Islet of Langerhans (tissue), 1 donor: Measurements from ENCODE around the gene LRRC34.

Experiments used
- FAIRE-seq: peaks from one replicate; lab custom pipeline; 2011; peaks lifted over from hg19 to GRCh38; lab: Jason Lieb, UNC

LRRC34 gene

GRCh38 chr3:169764882-169765612 lies 47.7 kb downstream of the LRRC34 start, which contains the start of gene TERC:
Gene TERC (minus strand): TSS chr3:169765060.
- FAIRE-seq = peak; percentile 61

- no peak for FAIRE-seq
Measured at GRCh38 chr3:169764312-169764881, 48.3 kb downstream of the LRRC34 start.

- no peak for FAIRE-seq
Measured at GRCh38 chr3:169760479-169760878, 52.2 kb downstream of the LRRC34 start.

GRCh38 chr3:169759256-169759655 lies 53.4 kb downstream of the LRRC34 start:
- FAIRE-seq = no peak

GRCh38 chr3:169758359-169758994 lies 54.2 kb downstream of the LRRC34 start:
- no peak for FAIRE-seq

GRCh38 chr3:169755488-169755887 lies 57.2 kb downstream of the LRRC34 start:
- FAIRE-seq = no peak

GRCh38 chr3:169754711-169755110 lies 58.0 kb downstream of the LRRC34 start:
- no peak for FAIRE-seq

GRCh38 chr3:169751875-169752274 lies 60.8 kb downstream of the LRRC34 start:
- no peak for FAIRE-seq

GRCh38 chr3:169750665-169751064 lies 62.0 kb downstream of the LRRC34 start:
- FAIRE-seq = no peak

- no peak for FAIRE-seq
Measured at GRCh38 chr3:169748670-169749069, 64.0 kb downstream of the LRRC34 start.

GRCh38 chr3:169746924-169747323 lies 65.8 kb downstream of the LRRC34 start:
- no peak for FAIRE-seq

GRCh38 chr3:169744366-169745054 lies 68.2 kb downstream of the LRRC34 start:
- FAIRE-seq = no peak
